GM21576 (cell line): ENCODE results near the gene COL4A6.

Experiments used
- ATAC-seq: cut with Tn5 transposase; IDR thresholded peaks from one replicate; pipeline ENCODE4 v1.9.1; 2021; ENCODE audit warnings: mild to moderate bottlenecking, moderate library complexity; ENCODE audit not compliant: unreplicated experiment

The COL4A6 gene

GRCh38 chrX:108219949-108220601 lies 218.1 kb downstream of the COL4A6 start:
- no peak for ATAC-seq

GRCh38 chrX:108217876-108218275 lies 220.3 kb downstream of the COL4A6 start:
- ATAC-seq: no peak

GRCh38 chrX:108216919-108217571 lies 221.2 kb downstream of the COL4A6 start:
- ATAC-seq: no peak

- ATAC-seq: no peak
Observed at GRCh38 chrX:108216405-108216804, 221.8 kb downstream of the COL4A6 start.

GRCh38 chrX:108211301-108211700 lies 226.9 kb downstream of the COL4A6 start:
- ATAC-seq: no peak

GRCh38 chrX:108209006-108209554 lies 229.1 kb downstream of the COL4A6 start:
- no peak for ATAC-seq

GRCh38 chrX:108203540-108203939 lies 234.7 kb downstream of the COL4A6 start:
- ATAC-seq: no peak

GRCh38 chrX:108199691-108200090 lies 238.5 kb downstream of the COL4A6 start:
- no peak for ATAC-seq

GRCh38 chrX:108199041-108199440 lies 239.2 kb downstream of the COL4A6 start:
- no peak for ATAC-seq

GRCh38 chrX:108198420-108198819 lies 239.8 kb downstream of the COL4A6 start:
- no peak for ATAC-seq

- no peak for ATAC-seq
Observed at GRCh38 chrX:108186811-108187210, 251.4 kb downstream of the COL4A6 start.

GRCh38 chrX:108178143-108178498 lies 260.1 kb downstream of the COL4A6 start:
- no peak for ATAC-seq

GRCh38 chrX:108177351-108178142 lies 260.7 kb downstream of the COL4A6 start:
- no peak for ATAC-seq

- no peak for ATAC-seq
Observed at GRCh38 chrX:108173874-108174273, 264.3 kb downstream of the COL4A6 start.

GRCh38 chrX:108171671-108172070 lies 266.6 kb downstream of the COL4A6 start:
- ATAC-seq: no peak

- no peak for ATAC-seq
Observed at GRCh38 chrX:108169768-108170167, 268.5 kb downstream of the COL4A6 start.

GRCh38 chrX:108168961-108169740 lies 269.1 kb downstream of the COL4A6 start:
- no peak for ATAC-seq

GRCh38 chrX:108167211-108167872 lies 270.9 kb downstream of the COL4A6 start:
- ATAC-seq: no peak

- ATAC-seq: no peak
Observed at GRCh38 chrX:108165383-108166111, 272.7 kb downstream of the COL4A6 start.
